Measurements from ENCODE around the gene NAA38.
A peak's percentile ranks its signal among the peaks of the same experiment; 100 is the strongest.

The NAA38 gene

GRCh38 chr17:7851438-7852261, 5.7 kb downstream of the NAA38 start:
- DNase-seq, result peak; percentile 79 to 89 (median 85)

DNA sequence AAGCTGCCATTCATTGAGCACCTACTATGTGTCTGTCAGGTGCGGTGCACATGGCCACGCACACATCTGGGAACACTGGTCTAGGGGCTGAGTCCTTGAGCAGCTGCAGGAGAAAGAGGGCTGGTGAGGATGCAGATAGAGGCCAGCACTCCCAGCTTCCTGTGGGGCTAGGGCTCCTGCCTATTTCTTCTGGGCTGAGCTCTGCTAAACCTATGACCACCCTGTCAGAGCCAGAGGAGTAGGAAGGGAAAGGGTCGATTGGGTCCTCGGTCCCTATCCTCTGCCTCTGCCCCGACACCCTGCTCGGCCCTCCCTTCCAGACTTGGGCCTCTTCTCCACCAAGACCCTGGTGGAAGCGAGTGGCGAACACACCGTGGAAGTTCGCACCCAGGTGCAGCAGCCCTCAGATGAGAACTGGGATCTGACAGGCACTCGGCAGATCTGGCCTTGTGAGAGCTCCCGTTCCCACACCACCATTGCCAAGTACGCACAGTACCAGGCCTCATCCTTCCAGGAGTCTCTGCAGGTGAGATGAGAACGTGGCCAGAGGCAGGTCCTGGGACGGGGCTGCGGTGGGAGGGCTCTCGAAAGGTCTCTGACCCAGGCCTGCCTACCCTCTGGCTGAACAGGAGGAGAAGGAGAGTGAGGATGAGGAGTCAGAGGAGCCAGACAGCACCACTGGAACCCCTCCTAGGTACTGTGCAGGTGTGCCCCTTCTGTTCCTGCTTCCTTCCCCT, 6.5 kb downstream of the NAA38 start:
- no peak for DNase-seq

- DNase-seq, result no peak
Measured at GRCh38 chr17:7849751-7850504, 7.4 kb downstream of the NAA38 start.

DNA sequence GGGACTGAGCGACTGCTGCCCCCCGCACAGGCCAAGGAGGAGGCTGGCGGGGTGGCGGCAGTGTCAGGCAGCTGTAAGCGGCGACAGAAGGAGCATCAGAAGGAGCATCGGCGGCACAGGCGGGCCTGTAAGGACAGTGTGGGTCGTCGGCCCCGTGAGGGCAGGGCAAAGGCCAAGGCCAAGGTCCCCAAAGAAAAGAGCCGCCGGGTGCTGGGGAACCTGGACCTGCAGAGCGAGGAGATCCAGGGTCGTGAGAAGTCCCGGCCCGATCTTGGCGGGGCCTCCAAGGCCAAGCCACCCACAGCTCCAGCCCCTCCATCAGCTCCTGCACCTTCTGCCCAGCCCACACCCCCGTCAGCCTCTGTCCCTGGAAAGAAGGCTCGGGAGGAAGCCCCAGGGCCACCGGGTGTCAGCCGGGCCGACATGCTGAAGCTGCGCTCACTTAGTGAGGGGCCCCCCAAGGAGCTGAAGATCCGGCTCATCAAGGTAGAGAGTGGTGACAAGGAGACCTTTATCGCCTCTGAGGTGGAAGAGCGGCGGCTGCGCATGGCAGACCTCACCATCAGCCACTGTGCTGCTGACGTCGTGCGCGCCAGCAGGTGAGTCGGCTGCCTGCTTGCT, 8.1 kb downstream of the NAA38 start:
- DNase-seq, result no peak

- no peak for DNase-seq
Measured at GRCh38 chr17:7848739-7849129, 8.6 kb downstream of the NAA38 start.

DNA sequence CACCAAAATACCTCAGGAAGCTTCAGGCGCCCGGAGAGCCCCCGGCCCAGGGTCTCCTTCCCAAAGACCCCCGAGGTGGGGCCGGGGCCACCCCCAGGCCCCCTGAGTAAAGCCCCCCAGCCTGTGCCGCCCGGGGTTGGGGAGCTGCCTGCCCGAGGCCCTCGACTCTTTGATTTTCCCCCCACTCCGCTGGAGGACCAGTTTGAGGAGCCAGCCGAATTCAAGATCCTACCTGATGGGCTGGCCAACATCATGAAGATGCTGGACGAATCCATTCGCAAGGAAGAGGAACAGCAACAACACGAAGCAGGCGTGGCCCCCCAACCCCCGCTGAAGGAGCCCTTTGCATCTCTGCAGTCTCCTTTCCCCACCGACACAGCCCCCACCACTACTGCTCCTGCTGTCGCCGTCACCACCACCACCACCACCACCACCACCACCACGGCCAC, 9.2 kb downstream of the NAA38 start:
- DNase-seq, result no peak

DNA sequence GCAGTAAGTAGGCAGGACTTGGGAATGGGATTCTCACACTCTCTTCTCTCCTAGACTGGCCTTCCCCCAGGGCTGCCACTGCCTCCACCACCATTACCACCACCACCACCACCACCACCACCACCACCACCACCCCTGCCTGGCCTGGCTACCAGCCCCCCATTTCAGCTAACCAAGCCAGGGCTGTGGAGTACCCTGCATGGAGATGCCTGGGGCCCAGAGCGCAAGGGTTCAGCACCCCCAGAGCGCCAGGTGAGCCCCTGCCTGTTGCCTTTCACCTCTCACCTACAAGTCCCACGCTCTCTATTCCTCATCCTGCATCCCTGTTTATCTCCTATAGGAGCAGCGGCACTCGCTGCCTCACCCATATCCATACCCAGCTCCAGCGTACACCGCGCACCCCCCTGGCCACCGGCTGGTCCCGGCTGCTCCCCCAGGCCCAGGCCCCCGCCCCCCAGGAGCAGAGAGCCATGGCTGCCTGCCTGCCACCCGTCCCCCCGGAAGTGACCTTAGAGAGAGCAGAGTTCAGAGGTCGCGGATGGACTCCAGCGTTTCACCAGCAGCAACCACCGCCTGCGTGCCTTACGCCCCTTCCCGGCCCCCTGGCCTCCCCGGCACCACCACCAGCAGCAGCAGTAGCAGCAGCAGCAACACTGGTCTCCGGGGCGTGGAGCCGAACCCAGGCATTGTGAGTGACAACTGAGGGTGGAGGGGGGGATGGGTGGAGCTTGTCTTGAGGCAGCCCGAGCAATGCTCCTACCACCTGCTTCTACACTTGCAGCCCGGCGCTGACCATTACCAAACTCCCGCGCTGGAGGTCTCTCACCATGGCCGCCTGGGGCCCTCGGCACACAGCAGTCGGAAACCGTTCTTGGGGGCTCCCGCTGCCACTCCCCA, 10.3 kb downstream of the NAA38 start:
- no peak for DNase-seq

DNA sequence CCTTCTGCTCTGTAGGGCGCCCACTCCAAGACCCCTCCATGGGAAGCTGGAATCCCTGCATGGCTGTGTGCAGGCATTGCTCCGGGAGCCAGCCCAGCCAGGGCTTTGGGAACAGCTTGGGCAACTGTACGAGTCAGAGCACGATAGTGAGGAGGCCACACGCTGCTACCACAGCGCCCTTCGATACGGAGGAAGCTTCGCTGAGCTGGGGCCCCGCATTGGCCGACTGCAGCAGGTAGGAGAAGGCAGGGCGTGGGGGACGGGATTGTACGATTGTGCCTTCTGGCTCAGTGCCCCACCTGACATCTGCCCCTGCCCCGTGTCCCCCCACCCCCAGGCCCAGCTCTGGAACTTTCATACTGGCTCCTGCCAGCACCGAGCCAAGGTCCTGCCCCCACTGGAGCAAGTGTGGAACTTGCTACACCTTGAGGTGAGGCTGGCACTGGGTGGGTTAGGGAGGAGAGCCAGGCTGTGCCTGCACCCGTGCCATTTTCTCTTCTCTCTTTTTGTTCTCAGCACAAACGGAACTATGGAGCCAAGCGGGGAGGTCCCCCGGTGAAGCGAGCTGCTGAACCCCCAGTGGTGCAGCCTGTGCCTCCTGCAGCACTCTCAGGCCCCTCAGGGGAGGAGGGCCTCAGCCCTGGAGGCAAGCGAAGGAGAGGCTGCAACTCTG, 11.2 kb downstream of the NAA38 start:
- DNase-seq, result no peak

DNA sequence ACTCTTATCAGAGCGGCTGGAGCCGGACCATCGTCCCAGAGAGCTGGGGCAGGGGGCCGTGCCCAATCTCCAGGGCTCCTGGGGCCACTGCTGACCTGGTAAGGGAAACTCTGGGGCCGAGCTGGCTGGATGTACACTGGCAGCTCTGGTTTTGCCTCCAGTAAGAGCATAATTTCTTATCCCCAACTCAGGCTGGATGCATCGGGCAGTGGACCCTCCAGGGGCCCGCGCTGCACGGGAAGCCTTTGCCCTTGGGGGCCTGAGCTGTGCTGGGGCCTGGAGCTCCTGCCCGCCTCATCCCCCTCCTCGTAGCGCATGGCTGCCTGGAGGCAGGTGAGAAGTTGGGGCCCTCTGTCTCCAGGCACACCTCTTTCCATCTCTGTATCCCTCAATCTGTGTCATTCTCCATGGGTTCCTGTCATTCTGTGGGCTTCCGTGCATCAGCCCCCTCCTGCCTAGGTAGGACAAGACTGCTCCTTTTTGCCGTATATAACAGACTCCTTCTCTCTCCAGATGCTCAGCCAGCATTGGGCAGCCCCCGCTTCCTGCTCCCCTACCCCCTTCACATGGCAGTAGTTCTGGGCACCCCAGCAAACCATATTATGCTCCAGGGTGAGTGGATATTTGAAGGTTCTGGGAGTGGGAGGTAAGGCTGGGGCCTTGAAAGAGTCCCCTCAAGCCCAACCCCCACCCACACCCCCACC, 11.8 kb downstream of the NAA38 start:
- no peak for DNase-seq

DNA sequence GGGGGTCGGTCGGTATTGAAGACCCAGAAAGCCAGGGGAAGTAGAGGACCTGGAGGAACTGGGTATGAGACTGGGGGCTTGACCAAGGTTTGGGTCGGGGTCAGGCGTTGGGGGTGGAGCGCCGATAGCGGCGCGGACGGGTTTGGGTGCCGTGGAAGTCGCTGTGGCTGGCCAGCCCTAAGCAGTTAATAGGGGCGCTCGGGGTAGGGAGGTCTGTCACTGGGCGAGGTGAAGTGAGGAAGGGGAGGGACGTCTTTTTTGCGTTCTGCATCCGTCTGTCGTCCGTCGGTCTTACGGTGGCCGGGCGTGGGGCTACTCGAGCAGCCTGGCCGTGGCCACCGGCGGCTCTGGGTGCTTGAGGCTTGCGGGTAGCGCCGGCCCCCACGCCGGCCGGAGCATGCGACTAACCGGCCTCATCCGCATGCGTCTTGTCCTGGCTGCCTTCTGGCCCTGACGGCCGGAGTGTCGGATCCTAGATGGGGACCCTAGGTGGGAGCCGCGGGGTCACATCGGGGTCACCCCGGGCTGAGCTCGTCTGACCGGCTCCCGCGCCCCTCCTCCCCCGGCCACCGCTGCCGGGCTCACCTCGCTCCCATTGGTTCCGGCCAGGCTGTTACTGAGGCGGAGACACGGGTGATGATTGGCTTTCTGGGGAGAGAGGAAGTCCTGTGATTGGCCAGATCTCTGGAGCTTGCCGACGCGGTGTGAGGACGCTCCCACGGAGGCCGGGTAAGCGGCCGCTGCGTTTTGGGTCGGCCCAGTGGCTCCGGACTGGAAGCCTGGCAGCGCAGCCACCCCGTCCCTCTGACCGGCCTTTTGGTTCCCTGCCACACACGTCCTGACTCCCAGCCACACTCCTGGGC, 12.8 kb downstream of the NAA38 start:
- DNase-seq, result peak; percentile 70 to 88 (median 73)

DNA sequence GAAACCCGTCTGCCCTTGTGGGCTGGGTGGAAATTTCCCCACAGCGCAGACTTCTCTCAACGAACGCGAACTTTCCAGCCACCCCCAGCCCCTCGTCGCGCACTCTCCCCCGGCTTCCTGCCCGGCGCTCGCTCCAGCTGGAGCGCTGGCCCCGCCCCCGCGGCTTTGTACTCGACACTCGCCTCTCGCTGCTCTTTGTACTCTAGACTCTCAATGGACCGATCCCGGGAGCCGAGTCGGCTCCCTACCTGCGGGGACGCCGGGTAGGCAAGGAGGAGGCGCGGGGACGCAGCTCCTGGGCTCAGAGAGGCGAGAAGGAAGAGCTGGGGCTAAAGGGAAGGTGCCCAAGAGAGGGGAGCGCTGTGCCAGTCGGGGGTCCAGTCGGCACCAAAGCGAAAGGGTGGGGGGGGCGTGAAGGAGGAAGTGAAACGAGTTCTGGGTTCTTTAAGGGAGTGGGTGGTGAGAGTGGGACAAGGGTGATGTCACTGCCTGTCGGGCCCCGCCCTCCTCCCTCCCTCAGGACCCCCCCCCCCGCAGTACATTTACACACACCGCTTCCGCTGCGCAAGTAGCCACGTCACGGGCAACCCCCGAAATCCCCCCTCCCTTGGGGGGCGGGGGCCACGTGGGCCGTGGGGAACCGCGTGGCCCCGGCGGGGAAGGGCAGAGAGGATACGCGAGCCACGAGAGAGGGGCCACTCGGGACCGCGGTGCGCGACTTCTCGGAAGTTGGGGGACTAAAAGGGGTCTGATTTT, 13.6 kb downstream of the NAA38 start:
- DNase-seq, result peak; percentile 72 to 80 (median 79)

- DNase-seq, result peak in 1 of 3 experiments; percentile 56
Measured at GRCh38 chr17:7843257-7843535, 14.2 kb downstream of the NAA38 start.

GRCh38 chr17:7842380-7843256, 14.7 kb downstream of the NAA38 start:
- DNase-seq, result peak in 2 of 3 experiments; percentile 52 to 76

DNA sequence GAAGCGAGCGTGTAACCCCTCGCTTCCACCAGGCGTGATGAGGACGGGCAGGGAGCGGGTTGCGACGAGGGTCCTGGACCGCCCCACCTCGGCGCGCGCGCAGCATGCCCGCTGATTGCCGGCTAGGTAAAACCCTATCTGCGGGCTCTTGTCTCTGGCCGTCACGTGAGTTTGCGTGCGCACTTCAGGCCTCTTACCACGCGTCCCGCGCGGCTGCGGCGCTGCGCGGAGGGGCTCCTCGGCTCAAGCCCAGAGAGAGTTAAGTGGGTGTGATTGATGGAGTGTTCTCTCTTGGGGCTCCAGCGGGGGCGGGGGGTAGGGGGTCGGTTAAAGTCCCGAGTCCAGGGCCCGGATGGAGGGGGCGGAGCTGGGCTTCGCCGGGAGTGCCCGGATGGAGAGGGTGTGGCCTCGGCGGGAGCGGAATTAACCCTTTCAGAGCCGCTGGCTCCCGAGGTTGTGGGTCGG, 15.4 kb downstream of the NAA38 start:
- peak; percentile 83 to 91 (median 89) for DNase-seq

DNA sequence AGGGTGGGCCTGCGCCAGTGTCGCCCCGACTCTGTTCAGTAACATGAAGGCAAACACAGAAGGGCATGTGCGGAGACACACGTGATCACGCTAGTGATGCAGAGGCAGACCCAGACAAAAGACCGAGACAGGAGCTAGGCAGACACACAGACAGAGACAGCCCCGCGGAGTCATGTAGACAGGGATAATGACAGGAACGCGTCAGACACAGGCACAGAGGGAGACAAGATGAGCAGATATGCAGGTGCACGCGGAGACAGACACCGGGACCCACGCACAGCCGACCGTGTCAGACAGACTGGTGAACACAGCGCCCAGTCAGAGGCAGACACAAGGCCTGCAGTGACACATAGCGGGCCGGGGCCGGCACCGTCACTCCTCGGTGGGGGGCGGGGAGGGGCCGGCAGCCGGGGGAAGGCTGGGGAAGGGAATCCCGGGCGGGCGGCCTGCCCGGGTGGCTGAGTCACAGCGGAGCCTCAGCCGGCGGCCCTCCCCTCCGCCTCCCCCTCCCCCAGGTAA, 15.9 kb downstream of the NAA38 start:
- peak; percentile 51 to 84 (median 72) for DNase-seq

DNA sequence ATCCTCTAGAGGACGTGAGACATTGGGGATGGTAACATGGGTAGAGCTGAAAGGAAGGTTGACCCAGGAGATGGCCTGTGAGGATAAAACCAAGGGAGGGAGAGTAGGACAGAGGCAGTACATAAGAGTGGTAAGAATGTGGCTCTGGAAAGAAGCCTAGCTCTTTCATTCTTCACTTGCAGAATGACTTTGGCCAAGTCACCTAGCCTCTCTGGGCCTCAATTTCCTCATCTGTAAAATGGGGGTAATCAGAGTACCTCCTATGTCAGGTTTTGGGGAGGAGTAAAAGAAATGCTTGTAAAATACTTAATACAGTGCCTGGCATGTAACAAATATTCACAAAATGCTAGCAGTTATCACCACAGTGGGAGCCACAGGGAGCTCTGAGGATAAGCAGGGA, 16.5 kb downstream of the NAA38 start:
- DNase-seq, result peak in 1 of 3 experiments; percentile 26

- DNase-seq, result no peak
Measured at GRCh38 chr17:7840441-7840840, 16.9 kb downstream of the NAA38 start.

DNA sequence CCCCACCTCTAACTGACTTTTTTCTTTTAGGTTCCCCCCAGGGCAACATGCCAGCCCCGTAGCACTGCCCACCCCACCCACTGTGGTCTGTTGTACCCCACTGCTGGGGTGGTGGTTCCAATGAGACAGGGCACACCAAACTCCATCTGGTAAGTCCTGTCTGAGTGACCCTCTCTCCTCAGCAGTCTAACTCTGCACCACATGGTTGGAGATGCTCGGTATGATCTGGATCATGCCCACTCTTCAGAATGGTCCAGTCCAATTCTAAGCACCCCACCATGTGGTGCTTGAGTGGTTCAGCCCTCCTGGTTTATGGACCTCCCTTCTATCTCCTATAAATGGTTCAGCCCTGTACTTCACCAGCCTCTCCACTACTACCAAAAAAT, 17.5 kb downstream of the NAA38 start:
- DNase-seq, result no peak
